GM12865 (cell line): ENCODE measurements around the gene ACTR1B.
A peak's percentile ranks its signal among the peaks of the same experiment; 100 is the strongest.
"Not testable (repeated sequence)": the region's sequence is repeated elsewhere in the genome, so short reads cannot be mapped to it uniquely, and the experiment has no call there.

Experiments
- DNase-seq: peaks from one replicate; pipeline ENCODE4 v3.0.0; 2010; ENCODE audit warnings: low read depth
- H3K4me3 ChIP-seq: 2 replicates; pipeline ENCODE4 v1.5.1; 2011; ENCODE audit warnings: mild to moderate bottlenecking, low read depth, low read length, control low read depth
- TF ChIP-seq, protein P1 (sequence below): IDR thresholded peaks from 2 replicates; pipeline ENCODE4 v1.5.1; 2011; ENCODE audit warnings: low read length, control low read depth, low read depth, inconsistent platforms; ENCODE audit not compliant: insufficient read depth; ENCODE audit errors: missing control alignments

Gene ACTR1B

DNA sequence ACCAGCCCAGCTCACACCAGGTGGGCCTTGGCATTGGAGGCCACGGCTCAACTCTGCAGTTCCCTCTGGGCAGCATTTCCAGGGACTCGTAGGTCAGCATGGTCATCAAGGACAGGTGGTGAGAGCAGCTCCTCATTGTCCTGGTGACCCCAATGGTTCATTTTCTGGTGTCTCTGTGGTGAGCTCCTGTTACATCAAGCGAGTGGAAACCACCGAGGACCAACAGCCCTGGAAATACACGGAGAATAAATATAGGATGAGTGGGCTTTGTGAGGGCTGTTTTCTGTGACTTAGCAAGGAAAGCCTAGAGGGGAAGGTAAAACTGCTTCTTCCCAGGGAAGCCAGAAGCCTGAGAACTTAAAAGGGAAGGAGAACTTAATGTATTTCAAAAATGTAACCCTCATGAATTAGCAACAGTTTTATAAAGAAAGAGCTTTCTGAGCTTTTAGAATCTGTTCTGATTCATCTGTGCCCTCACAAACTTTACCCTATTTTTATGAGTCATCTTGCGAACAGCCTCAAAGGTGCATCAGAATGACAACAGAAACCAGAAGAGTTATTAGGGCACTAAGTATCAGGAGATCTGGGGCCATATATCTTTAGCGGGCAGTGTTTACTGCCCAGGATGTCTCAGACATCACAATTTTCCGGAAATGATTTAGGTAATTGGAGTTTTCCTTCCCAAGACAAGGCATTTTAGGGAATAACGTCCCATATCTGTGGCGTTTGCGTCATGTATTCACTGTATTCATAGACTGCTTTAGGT, 24.4 kb upstream of the ACTR1B start:
- H3K4me3 ChIP-seq = no peak overlapping the region
- TF ChIP-seq, protein P1, sequence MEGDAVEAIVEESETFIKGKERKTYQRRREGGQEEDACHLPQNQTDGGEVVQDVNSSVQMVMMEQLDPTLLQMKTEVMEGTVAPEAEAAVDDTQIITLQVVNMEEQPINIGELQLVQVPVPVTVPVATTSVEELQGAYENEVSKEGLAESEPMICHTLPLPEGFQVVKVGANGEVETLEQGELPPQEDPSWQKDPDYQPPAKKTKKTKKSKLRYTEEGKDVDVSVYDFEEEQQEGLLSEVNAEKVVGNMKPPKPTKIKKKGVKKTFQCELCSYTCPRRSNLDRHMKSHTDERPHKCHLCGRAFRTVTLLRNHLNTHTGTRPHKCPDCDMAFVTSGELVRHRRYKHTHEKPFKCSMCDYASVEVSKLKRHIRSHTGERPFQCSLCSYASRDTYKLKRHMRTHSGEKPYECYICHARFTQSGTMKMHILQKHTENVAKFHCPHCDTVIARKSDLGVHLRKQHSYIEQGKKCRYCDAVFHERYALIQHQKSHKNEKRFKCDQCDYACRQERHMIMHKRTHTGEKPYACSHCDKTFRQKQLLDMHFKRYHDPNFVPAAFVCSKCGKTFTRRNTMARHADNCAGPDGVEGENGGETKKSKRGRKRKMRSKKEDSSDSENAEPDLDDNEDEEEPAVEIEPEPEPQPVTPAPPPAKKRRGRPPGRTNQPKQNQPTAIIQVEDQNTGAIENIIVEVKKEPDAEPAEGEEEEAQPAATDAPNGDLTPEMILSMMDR = no peak
- DNase-seq = peak; percentile 60

DNA sequence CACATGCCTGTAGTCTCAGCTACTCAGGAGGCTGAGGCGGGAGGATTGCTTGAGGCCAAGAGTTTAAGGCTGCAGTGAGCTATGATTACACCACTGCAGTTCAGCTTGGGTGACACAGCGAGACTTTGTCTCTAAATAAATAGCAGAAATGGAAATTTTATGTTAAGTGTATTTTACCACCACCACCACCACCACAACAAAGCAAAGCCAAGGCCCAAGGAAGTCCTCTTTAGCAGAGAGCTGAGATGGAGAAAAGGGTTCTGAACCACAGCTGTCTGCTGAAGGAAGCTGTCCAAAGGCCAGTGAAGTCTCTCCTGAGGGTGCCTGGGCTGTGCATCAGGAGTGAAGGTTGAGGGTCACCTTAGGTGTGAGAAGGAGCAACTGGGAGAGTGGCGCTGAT, 23.4 kb upstream of the ACTR1B start:
- H3K4me3 ChIP-seq, DNase-seq: not testable (repeated sequence)

DNA sequence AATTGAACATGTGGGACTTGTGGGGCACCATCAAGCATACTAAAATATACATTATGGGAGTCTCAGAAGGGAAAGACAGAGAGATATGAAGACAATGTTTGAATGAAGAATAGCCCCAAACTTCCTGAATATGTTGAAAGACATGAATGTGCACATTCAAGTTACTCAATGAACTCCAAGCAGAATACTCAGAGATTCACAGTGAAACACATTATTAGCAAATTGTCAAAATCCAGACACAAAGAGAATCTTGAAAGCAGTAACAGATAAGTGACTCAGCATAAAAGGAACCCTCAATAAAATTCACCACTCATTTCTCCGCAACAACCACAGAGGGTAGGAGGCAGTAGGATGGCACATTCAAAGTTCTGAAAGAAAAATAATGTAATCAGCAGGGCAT, 14.5 kb upstream of the ACTR1B start:
- TF ChIP-seq, protein P1 = no peak
- no peak overlapping the region for H3K4me3 ChIP-seq
- DNase-seq = no peak

DNA sequence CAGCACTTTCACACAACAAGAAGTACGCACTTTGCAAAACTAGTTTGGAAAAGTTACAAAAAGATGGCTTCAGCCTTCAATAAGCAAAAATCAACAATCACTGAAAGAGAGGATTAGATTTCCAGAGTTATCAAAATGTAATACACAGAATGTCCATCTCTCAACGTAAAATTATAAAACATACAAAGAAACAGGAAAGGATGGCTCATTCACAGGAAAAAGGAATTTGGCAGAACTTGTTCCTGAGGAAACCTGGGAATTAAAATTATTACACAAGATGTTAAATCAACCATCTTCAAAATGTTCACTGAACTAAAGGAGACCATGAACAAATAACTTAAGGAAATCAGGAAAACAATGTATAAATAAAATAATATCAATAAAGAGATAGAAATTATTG, 13.6 kb upstream of the ACTR1B start:
- TF ChIP-seq, protein P1 = no peak
- DNase-seq = no peak
- no peak overlapping the region for H3K4me3 ChIP-seq

DNA sequence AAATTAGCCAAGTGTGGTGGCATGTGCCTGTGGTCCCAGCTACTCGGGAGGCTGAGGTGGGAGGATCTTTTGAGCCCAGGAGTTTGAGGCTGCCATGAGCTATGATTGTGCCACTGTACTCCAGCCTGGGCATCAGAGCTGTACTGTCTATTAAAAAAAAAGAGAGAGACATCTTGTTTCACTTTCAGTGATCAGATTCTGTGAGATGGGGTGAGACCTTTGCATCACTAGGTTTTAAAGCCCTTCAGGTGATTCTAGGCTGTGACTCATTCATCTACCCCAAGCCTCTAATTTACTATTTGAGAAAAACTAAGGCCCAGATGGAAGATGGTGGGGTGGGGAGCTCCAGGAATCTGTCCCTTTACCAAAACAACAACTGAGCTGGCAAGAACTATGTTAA, 12.8 kb upstream of the ACTR1B start:
- TF ChIP-seq, protein P1 = no peak
- H3K4me3 ChIP-seq = no peak overlapping the region
- DNase-seq = no peak

DNA sequence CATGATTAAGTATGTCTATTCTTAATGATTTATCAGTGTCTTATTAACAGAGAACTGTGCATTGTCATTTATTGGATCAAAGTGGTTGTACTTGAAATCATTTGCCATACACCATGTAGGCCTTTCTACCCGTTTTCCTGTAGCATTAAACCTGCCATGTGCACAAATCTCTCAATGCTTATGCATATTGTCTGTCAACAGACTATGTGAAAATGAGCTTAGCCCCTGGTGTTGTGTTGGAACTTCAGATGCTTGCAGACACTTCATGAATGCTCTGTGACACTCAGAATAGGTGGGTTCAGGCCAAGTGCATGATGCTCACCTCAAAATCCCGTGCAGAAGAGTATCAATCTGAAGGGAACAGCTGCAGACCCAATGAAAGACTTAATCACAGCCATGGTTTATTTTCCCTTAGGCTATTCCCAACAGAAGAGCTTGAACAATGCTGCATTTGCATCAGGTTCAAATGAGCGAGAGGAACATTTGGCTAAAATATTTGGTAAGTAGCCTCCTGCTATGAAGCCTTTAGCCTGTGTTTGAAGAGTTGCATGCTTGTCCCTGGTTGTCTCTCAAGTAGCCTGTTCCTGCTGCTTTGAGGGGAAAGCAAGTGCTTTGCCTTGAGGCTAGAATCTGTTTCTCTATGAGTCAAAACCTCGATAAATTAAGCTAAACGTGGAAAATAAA, 11.7 kb upstream of the ACTR1B start:
- no peak for DNase-seq
- TF ChIP-seq, protein P1 = no peak
- H3K4me3 ChIP-seq = no peak overlapping the region

DNA sequence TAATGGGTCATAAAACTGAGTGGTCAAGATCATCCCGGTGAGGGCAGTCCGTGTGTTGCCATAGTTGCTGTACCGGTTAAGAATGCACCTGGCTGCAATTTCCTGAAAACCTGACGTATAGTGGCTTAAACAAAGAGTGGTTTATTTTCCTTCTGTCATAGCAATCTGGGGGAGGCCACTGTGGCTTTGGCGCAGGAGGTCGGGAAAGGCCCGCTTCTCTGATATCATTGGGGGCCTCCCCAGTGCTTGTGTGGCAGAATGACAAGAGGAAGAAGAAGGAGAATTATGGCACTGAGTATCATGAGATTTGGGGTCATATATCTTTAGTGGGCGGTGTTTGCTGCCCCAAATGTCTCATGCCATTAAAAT, 10.1 kb upstream of the ACTR1B start:
- no peak overlapping the region for H3K4me3 ChIP-seq
- TF ChIP-seq, protein P1 = no peak
- peak; percentile 49 for DNase-seq
